GM12872 (cell line): ENCODE data around the gene BHLHE40.

ENCODE experiments used
- TF ChIP-seq, protein P1 (sequence below): IDR thresholded peaks from 3 replicates; pipeline ENCODE4 v1.5.1; 2011; ENCODE audit warnings: low read depth, mild to moderate bottlenecking, low read length, moderate library complexity; ENCODE audit not compliant: insufficient read depth

BHLHE40 gene

DNA sequence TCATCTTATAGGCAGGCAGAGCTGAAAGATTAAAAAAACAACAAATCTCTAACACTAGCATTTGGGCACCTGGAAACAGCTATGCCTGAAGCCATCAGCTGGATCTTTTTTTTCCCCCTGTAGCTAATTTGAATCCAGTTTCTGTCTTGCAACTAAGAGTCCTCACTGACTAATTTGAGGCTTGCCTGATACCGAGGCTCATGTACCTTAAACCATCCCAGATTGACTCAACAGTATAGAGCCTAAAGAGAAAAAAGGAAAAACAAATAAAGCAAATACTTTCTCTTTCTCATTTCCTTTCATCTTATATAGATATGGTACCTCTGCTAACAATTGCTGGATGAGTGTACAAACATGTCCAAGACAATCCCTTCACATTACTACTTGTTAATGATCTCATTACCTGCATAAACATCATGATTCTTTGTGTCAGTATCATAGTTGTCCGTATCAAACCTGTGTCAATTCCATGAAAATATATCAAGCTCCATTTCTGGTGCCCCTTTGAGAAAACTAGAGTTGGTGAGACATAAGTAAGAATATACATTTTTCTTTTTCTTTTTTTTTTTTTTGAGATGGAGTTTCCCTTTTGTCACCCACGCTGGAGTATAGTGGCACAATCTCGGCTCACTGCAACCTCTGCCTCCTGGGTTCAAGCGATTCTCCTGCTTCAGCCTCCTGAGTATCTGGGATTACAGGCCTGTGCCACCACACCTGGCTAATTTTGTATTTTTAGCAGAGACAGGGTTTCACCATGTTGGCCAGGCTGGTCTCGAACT, 43.1 kb downstream of the BHLHE40 start:
- TF ChIP-seq, protein P1, sequence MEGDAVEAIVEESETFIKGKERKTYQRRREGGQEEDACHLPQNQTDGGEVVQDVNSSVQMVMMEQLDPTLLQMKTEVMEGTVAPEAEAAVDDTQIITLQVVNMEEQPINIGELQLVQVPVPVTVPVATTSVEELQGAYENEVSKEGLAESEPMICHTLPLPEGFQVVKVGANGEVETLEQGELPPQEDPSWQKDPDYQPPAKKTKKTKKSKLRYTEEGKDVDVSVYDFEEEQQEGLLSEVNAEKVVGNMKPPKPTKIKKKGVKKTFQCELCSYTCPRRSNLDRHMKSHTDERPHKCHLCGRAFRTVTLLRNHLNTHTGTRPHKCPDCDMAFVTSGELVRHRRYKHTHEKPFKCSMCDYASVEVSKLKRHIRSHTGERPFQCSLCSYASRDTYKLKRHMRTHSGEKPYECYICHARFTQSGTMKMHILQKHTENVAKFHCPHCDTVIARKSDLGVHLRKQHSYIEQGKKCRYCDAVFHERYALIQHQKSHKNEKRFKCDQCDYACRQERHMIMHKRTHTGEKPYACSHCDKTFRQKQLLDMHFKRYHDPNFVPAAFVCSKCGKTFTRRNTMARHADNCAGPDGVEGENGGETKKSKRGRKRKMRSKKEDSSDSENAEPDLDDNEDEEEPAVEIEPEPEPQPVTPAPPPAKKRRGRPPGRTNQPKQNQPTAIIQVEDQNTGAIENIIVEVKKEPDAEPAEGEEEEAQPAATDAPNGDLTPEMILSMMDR = no peak

GRCh38 chr3:5022966-5023776, 43.9 kb downstream of the BHLHE40 start:
- TF ChIP-seq, protein P1 = no peak

- TF ChIP-seq, protein P1 = no peak
These were observed 44.6 kb downstream of the BHLHE40 start for GRCh38 chr3:5023777-5024346.

GRCh38 chr3:5026046-5026362, 46.8 kb downstream of the BHLHE40 start:
- TF ChIP-seq, protein P1 = no peak

- TF ChIP-seq, protein P1 = no peak
These were observed 50.5 kb downstream of the BHLHE40 start for GRCh38 chr3:5029715-5030114.

DNA sequence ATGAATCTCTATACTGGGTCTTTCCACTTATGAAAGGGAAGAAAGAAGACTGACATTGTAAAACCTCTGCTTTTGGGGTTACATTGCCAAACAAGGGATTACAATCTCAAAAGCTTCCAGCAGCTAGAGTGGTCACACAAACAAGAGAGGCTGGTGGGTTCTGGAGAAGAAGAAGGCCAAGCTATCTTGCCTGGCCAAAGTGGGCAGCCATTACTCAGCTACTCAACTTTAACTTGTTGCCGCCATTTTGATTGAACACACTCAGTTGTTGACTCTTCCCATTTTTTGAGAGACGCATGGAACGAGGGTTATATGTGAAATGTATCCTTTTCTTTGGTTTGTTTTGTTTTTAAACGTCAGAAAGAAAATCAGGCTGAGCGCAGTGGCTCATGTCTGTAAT, 50.9 kb downstream of the BHLHE40 start:
- TF ChIP-seq, protein P1 = no peak

DNA sequence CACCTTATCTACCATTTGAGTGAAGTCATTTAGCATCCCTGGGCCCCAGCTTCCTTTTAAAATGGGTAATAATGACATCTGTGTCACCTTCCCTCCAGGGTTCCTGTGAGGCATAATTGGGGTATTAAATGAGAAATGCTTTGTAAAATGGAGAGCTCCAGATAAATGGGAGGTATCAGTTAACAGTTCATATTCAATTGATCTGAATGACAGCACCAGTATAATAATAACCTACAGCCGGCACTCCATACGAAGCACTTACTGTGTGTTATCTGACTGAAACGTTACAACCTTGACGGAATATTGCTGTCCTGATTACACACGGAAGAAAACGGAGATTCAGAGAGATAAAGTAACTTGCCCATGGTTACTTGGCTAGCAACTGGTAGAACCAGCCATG, 53.6 kb downstream of the BHLHE40 start:
- TF ChIP-seq, protein P1 = no peak
